HG03108 (cell line): ENCODE data around the gene TBPL1.

ENCODE experiments used
- ATAC-seq: cut with Tn5 transposase; IDR thresholded peaks from one replicate; pipeline ENCODE4 v1.9.1; 2021; ENCODE audit warnings: moderate library complexity; ENCODE audit not compliant: unreplicated experiment

TBPL1 gene

GRCh38 chr6:134003542-134003951, 50.5 kb downstream of the TBPL1 start:
- no peak for ATAC-seq

GRCh38 chr6:134004714-134005113, 51.7 kb downstream of the TBPL1 start:
- ATAC-seq = no peak

DNA sequence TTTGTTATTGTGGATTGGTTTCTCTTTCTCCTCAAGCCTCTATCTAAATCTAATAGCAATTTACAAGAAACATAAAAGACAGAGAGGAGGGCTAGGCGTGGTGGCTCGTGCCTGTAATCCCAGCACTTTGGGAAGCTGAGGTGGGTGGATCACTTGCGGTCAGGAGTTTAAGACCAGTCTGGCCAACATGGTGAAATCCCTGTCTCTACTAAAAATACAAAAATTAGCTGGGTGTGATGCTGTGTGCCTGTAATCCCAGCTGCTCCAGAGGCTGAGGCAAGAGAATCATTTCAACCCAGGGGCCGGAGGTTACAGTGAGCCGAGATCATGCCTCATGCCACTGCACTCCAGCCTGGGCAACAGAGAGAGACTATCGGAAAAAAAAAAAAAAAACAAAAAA, 52.8 kb downstream of the TBPL1 start:
- ATAC-seq = no peak

DNA sequence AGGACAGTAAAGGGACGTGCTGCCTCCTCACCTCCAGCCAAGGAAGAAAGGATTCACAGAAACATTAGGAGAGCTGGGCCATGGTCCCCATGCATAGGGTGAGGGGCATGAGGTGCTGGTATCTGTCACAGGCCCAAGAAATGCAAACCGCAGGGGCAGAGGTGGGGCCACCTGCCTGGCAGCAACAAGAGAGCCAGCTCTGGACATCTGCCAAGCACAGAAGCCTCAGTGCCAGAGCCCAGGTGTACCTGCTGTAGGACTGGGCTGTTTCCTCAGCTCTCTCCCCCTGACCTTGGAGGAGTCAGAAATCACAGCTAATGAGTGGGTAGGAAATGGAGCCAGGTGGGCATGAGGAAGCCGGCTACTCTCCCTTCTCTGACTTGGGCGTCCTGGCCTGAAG, 54.1 kb downstream of the TBPL1 start:
- no peak for ATAC-seq

GRCh38 chr6:134009876-134010275, 56.9 kb downstream of the TBPL1 start:
- ATAC-seq = no peak

- no peak for ATAC-seq
These were observed 57.4 kb downstream of the TBPL1 start for GRCh38 chr6:134010400-134010799.

GRCh38 chr6:134010974-134011373, 58.0 kb downstream of the TBPL1 start:
- ATAC-seq = no peak

DNA sequence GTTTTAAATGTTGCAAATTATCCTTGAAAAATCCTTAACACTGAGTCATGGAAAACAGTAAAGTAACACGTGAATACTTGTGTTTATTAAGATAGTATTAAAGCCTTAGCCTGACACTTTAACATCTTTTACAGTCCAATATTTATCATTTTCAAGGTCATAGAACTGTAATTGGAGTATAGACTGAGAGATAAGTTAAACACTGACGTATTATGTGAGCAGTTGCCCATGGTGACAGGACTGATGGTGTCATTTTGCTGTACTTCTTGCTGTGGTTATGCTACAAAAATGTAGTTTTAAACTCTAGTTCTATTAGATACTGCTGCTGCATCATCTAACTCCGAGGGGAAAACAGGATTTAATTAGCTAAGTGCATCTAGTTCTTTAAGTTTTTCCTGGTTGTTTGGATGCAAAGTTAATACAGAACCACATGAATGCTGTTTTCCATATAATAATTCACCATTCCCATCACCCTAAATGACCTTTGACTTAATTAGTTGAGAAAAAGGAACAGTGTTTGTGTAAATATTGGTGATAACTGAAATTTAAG, 61.6 kb downstream of the TBPL1 start:
- no peak for ATAC-seq

- ATAC-seq = no peak
These were observed 62.9 kb downstream of the TBPL1 start for GRCh38 chr6:134015719-134016557.

DNA sequence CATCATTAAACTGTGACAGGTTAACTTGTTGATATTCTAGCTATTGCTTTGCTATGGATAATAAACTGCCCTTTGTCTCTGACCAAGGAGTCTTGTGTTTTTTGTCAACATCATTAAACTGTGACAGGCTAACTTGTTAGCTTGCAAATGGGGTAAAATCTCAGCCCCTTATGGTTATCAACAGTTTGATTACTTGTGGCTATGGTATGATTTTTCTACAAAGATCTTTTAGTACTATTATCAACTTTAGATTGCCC, 63.5 kb downstream of the TBPL1 start:
- no peak for ATAC-seq

GRCh38 chr6:134020071-134020470, 67.0 kb downstream of the TBPL1 start:
- no peak for ATAC-seq

DNA sequence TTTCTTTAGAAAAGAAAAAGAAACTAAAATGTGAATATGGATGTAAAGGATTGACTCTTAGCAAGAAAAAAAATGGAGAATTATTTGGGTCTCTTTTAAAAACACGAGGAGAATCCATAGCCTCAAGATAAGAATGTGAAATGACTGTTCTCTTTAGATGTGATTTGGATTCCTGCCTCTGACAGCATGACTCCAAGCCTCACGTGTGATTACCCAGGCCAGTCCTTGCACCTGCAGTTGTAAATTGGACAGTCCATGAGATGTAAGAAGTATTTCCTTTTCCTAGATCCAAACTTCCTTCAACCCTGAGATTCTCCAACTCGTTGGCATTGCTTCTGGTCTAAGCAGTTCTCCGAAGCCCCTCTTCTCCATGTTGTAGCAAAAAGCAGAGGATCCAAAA, 67.5 kb downstream of the TBPL1 start:
- ATAC-seq = no peak

GRCh38 chr6:134020968-134021367, 67.9 kb downstream of the TBPL1 start:
- no peak for ATAC-seq

DNA sequence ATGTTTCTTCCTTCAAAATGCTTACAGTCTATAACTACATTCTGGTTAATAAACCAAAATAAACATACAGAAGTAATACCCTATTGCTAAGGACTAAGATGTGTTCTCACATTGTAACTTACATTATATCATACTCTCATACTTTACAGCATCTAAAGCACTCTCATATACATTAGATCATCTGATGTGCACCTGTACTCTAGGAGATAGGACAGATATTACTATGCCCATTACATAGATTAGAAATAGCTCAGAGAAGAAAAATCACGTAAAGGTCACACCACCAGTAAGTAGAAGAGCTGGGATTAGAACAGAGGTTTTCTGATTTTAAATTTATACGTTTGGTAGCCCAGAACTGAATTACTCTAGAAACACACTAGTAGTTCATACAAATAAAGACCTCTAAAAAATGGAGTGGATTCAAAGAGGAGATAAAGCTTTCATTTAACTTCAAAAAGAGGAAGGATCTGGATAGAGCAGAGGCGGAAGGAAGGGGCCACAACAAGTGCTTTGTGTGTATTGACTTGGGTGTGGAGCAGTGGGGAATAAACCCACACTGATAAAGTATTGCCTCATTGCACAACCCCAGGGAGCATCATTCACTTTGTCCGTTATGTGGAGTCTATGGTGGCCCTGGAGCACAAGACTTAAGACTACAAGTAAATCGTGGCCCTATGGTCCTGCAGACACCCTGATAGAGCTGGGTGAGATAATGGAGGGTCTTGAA, 68.5 kb downstream of the TBPL1 start:
- ATAC-seq = no peak

DNA sequence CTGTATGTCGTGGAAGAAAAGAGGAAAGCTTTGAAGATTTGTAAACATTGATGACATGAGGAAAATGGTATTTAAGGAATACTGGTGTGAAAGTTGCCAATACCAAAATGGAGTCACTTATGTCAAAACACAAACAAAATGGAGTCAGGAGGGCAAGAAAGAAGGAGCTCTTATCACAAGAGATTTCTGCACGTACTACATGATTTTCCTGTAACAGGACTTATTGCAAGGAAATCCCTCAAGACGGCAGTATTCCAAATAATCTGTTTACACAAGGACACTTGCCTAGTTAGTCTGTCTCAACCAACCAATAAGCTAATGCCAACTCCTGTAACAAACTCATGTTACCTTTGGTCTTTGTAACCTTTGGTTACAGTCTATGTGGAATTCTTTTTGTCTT, 69.6 kb downstream of the TBPL1 start:
- ATAC-seq = no peak

- ATAC-seq = no peak
These were observed 73.6 kb downstream of the TBPL1 start for GRCh38 chr6:134026597-134026996.

GRCh38 chr6:134028438-134028837, 75.4 kb downstream of the TBPL1 start:
- ATAC-seq = no peak

DNA sequence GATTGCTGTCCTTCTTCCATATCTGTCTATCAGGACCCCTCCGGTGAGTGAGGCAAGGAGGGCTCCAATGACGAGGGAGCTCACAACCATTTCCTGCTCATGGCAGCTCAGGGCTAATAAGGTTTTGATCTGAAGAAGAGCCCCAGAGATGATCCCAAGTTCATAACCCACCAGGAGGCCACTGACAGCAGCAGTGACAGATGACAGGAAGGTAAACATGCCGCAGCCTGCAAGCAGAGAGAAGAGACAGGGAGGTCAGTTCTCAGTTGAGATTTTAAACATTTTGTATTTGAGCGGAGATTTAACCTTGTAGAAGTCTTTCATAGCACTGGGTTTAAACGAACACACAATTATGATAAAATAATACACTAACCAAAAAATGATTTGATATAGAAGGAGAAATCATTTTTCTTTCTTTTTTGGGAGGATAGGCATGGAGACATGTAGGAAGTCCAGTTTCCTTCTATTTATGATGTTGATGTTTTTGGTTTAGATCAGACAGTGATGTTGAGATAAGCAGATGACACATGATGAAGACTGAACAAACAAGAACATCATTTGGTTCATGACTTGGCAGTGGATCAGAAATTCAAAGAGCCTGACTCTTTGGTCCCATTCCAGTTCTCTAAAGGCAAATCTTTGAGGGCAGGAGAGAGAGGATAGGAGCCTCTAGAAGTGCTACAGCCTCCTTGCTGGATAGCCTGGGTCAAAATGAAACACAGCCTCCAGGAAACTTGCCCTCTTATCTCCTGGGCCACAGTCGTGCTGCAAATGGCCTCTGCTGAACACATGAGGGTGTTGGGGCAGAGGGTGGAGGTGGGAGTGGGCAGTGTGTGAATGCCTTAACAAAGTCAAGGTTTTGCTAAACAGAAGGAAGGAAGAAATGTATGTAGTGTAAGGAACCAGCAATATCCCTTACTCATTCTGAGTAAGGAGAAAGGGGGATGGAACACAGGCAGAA, 76.8 kb downstream of the TBPL1 start:
- ATAC-seq = no peak

- ATAC-seq = no peak
These were observed 78.8 kb downstream of the TBPL1 start for GRCh38 chr6:134031696-134032255.

DNA sequence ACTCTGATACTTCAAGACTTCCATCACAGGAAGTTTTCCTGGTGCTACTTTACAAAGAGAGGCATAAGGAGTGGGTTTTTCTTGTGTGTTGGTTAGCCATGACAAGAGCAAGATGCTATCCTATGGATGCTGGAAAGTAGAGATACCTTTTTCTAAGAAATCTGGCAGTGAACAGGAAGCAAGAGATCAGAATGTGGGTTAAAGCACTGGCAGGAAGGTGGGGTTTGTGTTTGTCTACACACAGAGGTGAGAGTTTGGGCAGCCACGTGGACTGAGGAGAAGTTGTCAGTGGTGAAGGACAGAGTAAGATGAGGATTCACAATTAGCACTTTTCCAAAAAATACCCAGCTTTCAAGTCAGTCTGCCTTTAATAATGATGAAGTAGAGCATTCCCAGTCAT, 81.5 kb downstream of the TBPL1 start:
- ATAC-seq = no peak
